HCT116 (cell line): ENCODE data around the gene BCL11B. TPM values are rescaled to one million over a fixed set of nuclear protein-coding genes. Genes with fewer than 3 reads are reported as not detected.

Source experiments
- ATAC-seq: fragments of 200-7000 bp; cut with Tn5 transposase; 2 replicates; pipeline ENCODE4 v1.9.1; 2020; ENCODE audit warnings: mild to moderate bottlenecking, moderate library complexity
- BruUV-seq: library from RNA; stranded (reverse); fragments of 400-500 nt; replicated peaks from 2 replicates; lab custom pipeline; 2021; lab: Mats Ljungman, UMichigan
- CTCF ChIA-PET: fragments of 300-600 bp; sonication (Branson Sonifier 250); formaldehyde crosslinking; loops from one replicate; lab custom pipeline; 2021; ENCODE audit warnings: antibody characterized with exemption; lab: Charles Lee
- POLR2A ChIA-PET: fragments of 300-600, 350-600 bp; sonication (Branson Sonifier 250); formaldehyde crosslinking; loops from one replicate; lab custom pipeline; 2021; ENCODE audit warnings: antibody characterized with exemption; lab: Charles Lee
- RAD21 ChIA-PET, 2 experiments: fragments of 300-600 bp; sonication (Branson Sonifier 250); formaldehyde crosslinking; loops; one replicate each; lab custom pipeline; 2023; ENCODE audit warnings: low total read pairs in 2 of 2; ENCODE audit not compliant: uncharacterized antibody in 2 of 2, unreplicated experiment in 2 of 2, low non-redundant PET in 1 of 2; lab: Charles Lee
- DNase-seq: peaks from one replicate; pipeline ENCODE4 v3.0.0-alpha.2; 2010; ENCODE audit warnings: low read depth, low spot score
- H2AFZ ChIP-seq: fragments of 200-600 bp; shearing (Covaris generic), sonication (generic); 2 replicates; pipeline ENCODE4 v1.6.1; 2017; ENCODE audit warnings: low read depth, mixed run types, mixed read lengths, antibody characterized with exemption, low read length; ENCODE audit not compliant: poor library complexity, severe bottlenecking
- H3K27ac ChIP-seq: 2 replicates; pipeline ENCODE4 v1.5.1; 2012; ENCODE audit warnings: low read depth, low read length
- H3K27me3 ChIP-seq: fragments of 200-600 bp; sonication (generic); 2 replicates; pipeline ENCODE4 v1.6.1; 2016; ENCODE audit warnings: mixed run types, low read length, mixed read lengths; ENCODE audit not compliant: insufficient read depth
- H3K36me3 ChIP-seq, 2 experiments: fragments of 200-500 bp in 1 of 2; fragments of 200-600 bp in 1 of 2; sonication (Bioruptor generic) in 1 of 2; sonication (generic) in 1 of 2; 2 replicates each; pipeline versions ENCODE4 v1.5.1 to v1.6.1; 2014 to 2016; ENCODE audit warnings: low read length in 2 of 2, inconsistent platforms in 1 of 2, mixed read lengths in 1 of 2, mixed run types in 1 of 2; ENCODE audit not compliant: insufficient read depth in 2 of 2, control insufficient read depth in 1 of 2
- H3K4me1 ChIP-seq, 2 experiments: fragments of 200-600 bp in 1 of 2; sonication (generic) in 1 of 2; 2 replicates each; pipeline versions ENCODE4 v1.5.1 to v1.6.1; 2012 to 2017; ENCODE audit warnings: low read length in 2 of 2, inconsistent platforms in 1 of 2, mild to moderate bottlenecking in 1 of 2, mixed read lengths in 1 of 2, mixed run types in 1 of 2, moderate library complexity in 1 of 2; ENCODE audit not compliant: insufficient read depth in 2 of 2, control insufficient read depth in 1 of 2
- H3K4me2 ChIP-seq: fragments of 200-600 bp; sonication (generic); 2 replicates; pipeline ENCODE4 v1.6.1; 2017; ENCODE audit warnings: mixed run types, low read length, mixed read lengths
- H3K4me3 ChIP-seq, 2 experiments: fragments of 200-600 bp in 1 of 2; sonication (generic) in 1 of 2; replicated peaks in 1 of 2; 2 replicates each; pipeline ENCODE4 v1.5.1; 2011 to 2016; ENCODE audit warnings: low read length in 2 of 2, control low read depth in 1 of 2, low read depth in 1 of 2, mild to moderate bottlenecking in 1 of 2, mixed read lengths in 1 of 2, mixed run types in 1 of 2
- H3K79me2 ChIP-seq: fragments of 200-600 bp; sonication (generic); 2 replicates; pipeline ENCODE4 v1.6.1; 2017; ENCODE audit warnings: mild to moderate bottlenecking, mixed run types, low read length, moderate library complexity, mixed read lengths; ENCODE audit not compliant: insufficient read depth
- H3K9ac ChIP-seq: fragments of 200-600 bp; sonication (generic); 2 replicates; pipeline ENCODE4 v1.6.1; 2016; ENCODE audit warnings: low read length, mixed read lengths
- H3K9me2 ChIP-seq: fragments of 200-600 bp; sonication (generic), shearing (Covaris generic); 2 replicates; pipeline ENCODE4 v1.6.1; 2017; ENCODE audit warnings: mixed run types, mild to moderate bottlenecking, moderate library complexity; ENCODE audit not compliant: insufficient read depth
- H3K9me3 ChIP-seq, 2 experiments: fragments of 200-500 bp in 1 of 2; fragments of 200-600 bp in 1 of 2; sonication (Bioruptor generic) in 1 of 2; sonication (generic) in 1 of 2; 2 replicates each; pipeline ENCODE4 v1.6.1; 2014 to 2017; ENCODE audit warnings: low read length in 2 of 2, mixed read lengths in 2 of 2, inconsistent platforms in 1 of 2, low read depth in 1 of 2, mild to moderate bottlenecking in 1 of 2, mixed run types in 1 of 2, moderate library complexity in 1 of 2; ENCODE audit not compliant: control insufficient read depth in 1 of 2, insufficient read depth in 1 of 2
- H4K20me1 ChIP-seq: fragments of 200-600 bp; sonication (generic), shearing (Covaris generic); 2 replicates; pipeline ENCODE4 v1.6.1; 2017; ENCODE audit warnings: mixed run types, mild to moderate bottlenecking, moderate library complexity; ENCODE audit not compliant: insufficient read depth
- CBX3 ChIP-seq: IDR thresholded peaks from 2 replicates; pipeline ENCODE4 v1.6.1; 2012; ENCODE audit warnings: low read depth
- CEBPB ChIP-seq: IDR thresholded peaks from 2 replicates; pipeline ENCODE4 v1.6.1; 2012; ENCODE audit warnings: low read depth
- CTCF ChIP-seq, 3 experiments: fragments of 200-600 bp in 1 of 3; sonication (generic) in 1 of 3; IDR thresholded peaks in 2 of 3; conservative IDR thresholded peaks in 1 of 3; 2 replicates each; pipeline ENCODE4 v1.5.1; 2012 to 2017; ENCODE audit warnings: low read depth in 2 of 3, low read length in 2 of 3, antibody characterized with exemption in 1 of 3, borderline replicate concordance in 1 of 3, control low read depth in 1 of 3, mild to moderate bottlenecking in 1 of 3, mixed read lengths in 1 of 3, mixed run types in 1 of 3, moderate library complexity in 1 of 3; ENCODE audit not compliant: insufficient read depth in 1 of 3
- EZH2 ChIP-seq: fragments of 200-600 bp; sonication (generic); IDR thresholded peaks from 2 replicates; pipeline ENCODE4 v1.6.1; 2017; ENCODE audit warnings: antibody characterized with exemption, mixed run types
- FOSL1 ChIP-seq: IDR thresholded peaks from 2 replicates; pipeline ENCODE4 v1.6.1; 2012; ENCODE audit warnings: low read depth
- MAX ChIP-seq: IDR thresholded peaks from 2 replicates; pipeline ENCODE4 v1.6.1; 2012
- POLR2A ChIP-seq: IDR thresholded peaks from 2 replicates; pipeline ENCODE4 v1.7.0; 2011; ENCODE audit warnings: borderline replicate concordance; ENCODE audit not compliant: insufficient read depth, insufficient read length; ENCODE audit errors: extremely low read depth
- RAD21 ChIP-seq: IDR thresholded peaks from 2 replicates; pipeline ENCODE4 v1.6.1; 2012; ENCODE audit warnings: low read depth, mild to moderate bottlenecking
- REST ChIP-seq: IDR thresholded peaks from 2 replicates; pipeline ENCODE4 v1.6.1; 2012; ENCODE audit warnings: low read depth
- SIN3A ChIP-seq: IDR thresholded peaks from 2 replicates; pipeline ENCODE4 v1.6.1; 2012; ENCODE audit warnings: low read depth
- SP1 ChIP-seq: IDR thresholded peaks from 2 replicates; pipeline ENCODE4 v1.6.1; 2012; ENCODE audit warnings: low read depth
- TCF7L2 ChIP-seq: IDR thresholded peaks from 2 replicates; pipeline ENCODE4 v1.7.0; 2011; ENCODE audit warnings: borderline replicate concordance, inconsistent platforms; ENCODE audit not compliant: insufficient read depth, insufficient read length; ENCODE audit errors: extremely low read depth
- YY1 ChIP-seq: IDR thresholded peaks from 2 replicates; pipeline ENCODE4 v1.6.1; 2011; ENCODE audit warnings: low read length, low read depth, moderate library complexity, mild to moderate bottlenecking; ENCODE audit not compliant: insufficient replicate concordance; ENCODE audit errors: extremely low read depth
- ZBTB33 ChIP-seq: IDR thresholded peaks from 2 replicates; pipeline ENCODE4 v1.6.1; 2011; ENCODE audit warnings: mild to moderate bottlenecking, low read length, moderate library complexity; ENCODE audit not compliant: insufficient replicate concordance; ENCODE audit errors: extremely low read depth
- ZFX ChIP-seq: fragments of 450-650 bp; IDR thresholded peaks from 2 replicates; pipeline ENCODE4 v1.6.1; 2017
- intact Hi-C: fragments of 100-400 bp; cut with micrococcal nuclease; formaldehyde crosslinking; loops from 2 replicates; pipeline ENCODE4 v1.10.0; 2022
- total RNA-seq: library from RNA; stranded (reverse); gene quantifications from one replicate; pipeline ENCODE4 v1.2.1, GENCODE V29; 2021; ENCODE audit not compliant: unreplicated experiment

BCL11B gene
- total RNA-seq, 1 experiment from 2014 or later, result 1.1 TPM

GRCh38 chr14:99143126-99143525 is 128.9 kb downstream of the BCL11B start:
- no peak overlapping the region for H2AFZ ChIP-seq
- no peak overlapping the region for H3K9ac ChIP-seq
- no peak for TF ChIP-seq SIN3A
- no peak for TF ChIP-seq MAX
- TF ChIP-seq FOSL1, result no peak
- TF ChIP-seq CBX3, result no peak
- no peak for TF ChIP-seq ZFX
- TF ChIP-seq RAD21, result no peak
- no peak for TF ChIP-seq EZH2
- no peak for TF ChIP-seq ZBTB33
- no peak for TF ChIP-seq CTCF (IDR thresholded peaks at IDR 0.05 in 2 of 3, conservative IDR thresholded peaks at IDR 0.05 in 1 of 3; ENCODE audit: borderline replicate concordance in 1 of 3, insufficient read depth in 1 of 3, low read depth in 2 of 3, low read length in 2 of 3)
- no peak for TF ChIP-seq POLR2A
- no peak for TF ChIP-seq YY1
- TF ChIP-seq SP1, result no peak
- no peak for TF ChIP-seq TCF7L2
- TF ChIP-seq CEBPB, result no peak
- TF ChIP-seq REST, result no peak
- TF ChIP-seq, all 23 proteins: peak for 0
- intact Hi-C loops, result no loop called here
- ChIA-PET POLR2A (no interaction called here), CTCF (no interaction called here), RAD21 (no interaction called here)
- no peak overlapping the region for H3K4me2 ChIP-seq
- ATAC-seq (no peak), DNase-seq (no peak)
- no peak overlapping the region for H3K4me3 ChIP-seq
- no peaks in the 10 kb centered on the region for H3K79me2 ChIP-seq
- no peak overlapping the region for H3K27ac ChIP-seq
- BruUV-seq, result no TSS peak
- H3K4me1 ChIP-seq, result peaks cover 0 to 1% of the 10 kb centered on the region in 2 experiments; a peak in 1 of 4 replicates
- H3K9me2 ChIP-seq, result no peaks in the 10 kb centered on the region
- no peaks in the 10 kb centered on the region for H3K9me3 ChIP-seq
- no peaks in the 10 kb centered on the region for H3K36me3 ChIP-seq
- H4K20me1 ChIP-seq, result no peaks in the 10 kb centered on the region
- H3K27me3 ChIP-seq, result no peaks in the 10 kb centered on the region
